Endothelial cell of umbilical vein (primary cell): ENCODE measurements around the gene MARVELD3. TPM values are rescaled to one million over a fixed set of nuclear protein-coding genes. Genes with fewer than 3 reads are reported as not detected.

ENCODE experiments used
- BruUV-seq: library from RNA; stranded (reverse); fragments of 400-500 nt; replicated peaks from 2 replicates; lab custom pipeline; 2021; lab: Mats Ljungman, UMichigan
- CTCF ChIA-PET: fragments of 300-600, 350-600 bp; sonication (Branson Sonifier 250); formaldehyde crosslinking; loops from one replicate; lab custom pipeline; 2021; ENCODE audit warnings: antibody characterized with exemption, inconsistent platforms; lab: Charles Lee
- POLR2A ChIA-PET: fragments of 300-600, 350-600 bp; sonication (Branson Sonifier 250); formaldehyde crosslinking; loops from one replicate; lab custom pipeline; 2021; ENCODE audit warnings: antibody characterized with exemption, inconsistent platforms; lab: Charles Lee
- DNase-seq: peaks from one replicate; pipeline ENCODE4 v3.0.0-alpha.2; 2011; ENCODE audit warnings: low read depth, low spot score
- FAIRE-seq: peaks from 2 replicates; lab custom pipeline; 2011; peaks lifted over from hg19 to GRCh38; lab: Jason Lieb, UNC
- H2AFZ ChIP-seq: 2 replicates; pipeline ENCODE4 v1.6.0; 2012; ENCODE audit warnings: low read depth, low read length, control low read depth, inconsistent platforms
- H3K27ac ChIP-seq: 2 replicates; pipeline ENCODE4 v1.5.1; 2011; ENCODE audit warnings: low read depth, mild to moderate bottlenecking, control low read depth, low read length, moderate library complexity; ENCODE audit not compliant: insufficient read depth
- H3K27me3 ChIP-seq, 2 experiments: 2 replicates each; pipeline versions ENCODE4 v1.6.0 to v1.6.1; 2011; ENCODE audit warnings: low read length in 2 of 2, mixed read lengths in 1 of 2; ENCODE audit not compliant: control insufficient read depth in 2 of 2, insufficient read depth in 2 of 2
- H3K36me3 ChIP-seq, 2 experiments: 2 replicates in 1 of 2; 3 replicates in 1 of 2; pipeline ENCODE4 v1.5.1; 2011; ENCODE audit warnings: low read length in 2 of 2, mild to moderate bottlenecking in 1 of 2, moderate library complexity in 1 of 2; ENCODE audit not compliant: control insufficient read depth in 2 of 2, insufficient read depth in 2 of 2; ENCODE audit errors: extremely low read depth in 1 of 2
- H3K4me1 ChIP-seq: 3 replicates; pipeline ENCODE4 v1.5.1; 2011; ENCODE audit warnings: mild to moderate bottlenecking, low read length; ENCODE audit not compliant: control insufficient read depth, insufficient read depth; ENCODE audit errors: extremely low read depth
- H3K4me2 ChIP-seq: 2 replicates; pipeline ENCODE4 v1.6.1; 2011; ENCODE audit warnings: low read length, control low read depth, mixed read lengths; ENCODE audit not compliant: insufficient read depth
- H3K4me3 ChIP-seq, 3 experiments: fragments of 200-600 bp in 1 of 3; sonication (generic), shearing (Covaris generic) in 1 of 3; replicated peaks in 1 of 3; 2 replicates each; pipeline ENCODE4 v1.5.1; 2011 to 2016; ENCODE audit warnings: control low read depth in 3 of 3, low read length in 3 of 3, mild to moderate bottlenecking in 2 of 3, inconsistent platforms in 1 of 3, low read depth in 1 of 3, moderate library complexity in 1 of 3; ENCODE audit not compliant: insufficient read depth in 1 of 3
- H3K79me2 ChIP-seq: 2 replicates; pipeline ENCODE4 v1.6.0; 2012; ENCODE audit warnings: low read length, inconsistent platforms; ENCODE audit not compliant: control insufficient read depth, insufficient read depth
- H3K9ac ChIP-seq: replicated peaks from 2 replicates; pipeline ENCODE3; 2011; ENCODE audit warnings: low read length, control low read depth; ENCODE audit not compliant: insufficient read depth; ENCODE audit errors: extremely low read depth
- H3K9me1 ChIP-seq: replicated peaks from 3 replicates; pipeline ENCODE4 v1.6.0; 2011; ENCODE audit warnings: mild to moderate bottlenecking, low read length; ENCODE audit not compliant: control insufficient read depth, insufficient read depth; ENCODE audit errors: extremely low read depth
- H3K9me3 ChIP-seq: replicated peaks from 2 replicates; pipeline ENCODE4 v1.5.1; 2012; ENCODE audit warnings: low read length, inconsistent platforms; ENCODE audit not compliant: control insufficient read depth, insufficient read depth
- H4K20me1 ChIP-seq: replicated peaks from 2 replicates; pipeline ENCODE3; 2011; ENCODE audit warnings: mild to moderate bottlenecking, low read length; ENCODE audit not compliant: control insufficient read depth, insufficient read depth; ENCODE audit errors: extremely low read depth
- EZH2 ChIP-seq: IDR thresholded peaks from 2 replicates; pipeline ENCODE4 v1.6.1; 2012; ENCODE audit warnings: borderline replicate concordance, low read depth, mild to moderate bottlenecking, moderate library complexity, low read length, inconsistent platforms; ENCODE audit not compliant: severe bottlenecking
- FOS ChIP-seq: IDR thresholded peaks from 2 replicates; pipeline ENCODE4 v1.6.1; 2011; ENCODE audit warnings: mild to moderate bottlenecking, low read length, moderate library complexity, borderline replicate concordance; ENCODE audit not compliant: insufficient read depth
- GATA2 ChIP-seq: IDR thresholded peaks from 2 replicates; pipeline ENCODE4 v1.7.0; 2011; ENCODE audit warnings: low read depth, mild to moderate bottlenecking, moderate library complexity, mixed read lengths, low read length; ENCODE audit not compliant: insufficient read length, insufficient read depth
- JUN ChIP-seq: IDR thresholded peaks from 2 replicates; pipeline ENCODE4 v1.6.1; 2011; ENCODE audit warnings: borderline replicate concordance, low read depth; ENCODE audit not compliant: insufficient read length, insufficient read depth
- MYC ChIP-seq: IDR thresholded peaks from one replicate; pipeline ENCODE4 v1.6.1; 2011; ENCODE audit warnings: mild to moderate bottlenecking, low read depth, low read length
- POLR2A ChIP-seq: IDR thresholded peaks from 2 replicates; pipeline ENCODE4 v1.6.1; 2012; ENCODE audit warnings: low read depth, mild to moderate bottlenecking, control low read depth, low read length
- POLR2AphosphoS5 ChIP-seq: IDR thresholded peaks from 2 replicates; pipeline ENCODE4 v1.6.1; 2012; ENCODE audit warnings: low read depth, mild to moderate bottlenecking, control low read depth, low read length, moderate library complexity; ENCODE audit not compliant: insufficient read depth
- dilution Hi-C: fragments of 300-500 bp; cut with MboI; formaldehyde crosslinking; loops from one replicate; pipeline ENCODE4 v1.15.0; 2019; ENCODE audit warnings: low sequenced_read_pairs; ENCODE audit not compliant: extremely low pct_ligation_motif_present
- intact Hi-C: fragments of 100-400 bp; cut with micrococcal nuclease; formaldehyde crosslinking; loops from one replicate; pipeline ENCODE4 v1.10.0; 2022
- polyA plus RNA-seq, 4 experiments: library from polyadenylated mRNA; depleted of rRNA in 3 of 4; stranded (reverse) in 3 of 4; unstranded in 1 of 4; fragments of >200 nt; gene quantifications; 2 replicates each; pipeline versions ENCODE4 v1.2.1 to v1.2.3, GENCODE V29; 2011 to 2012; ENCODE audit warnings: missing spikeins in 1 of 4
- total RNA-seq: library from RNA; stranded (reverse); gene quantifications from 2 replicates; pipeline ENCODE4 v1.2.3, GENCODE V29; 2021
- TF ChIP-seq, protein P1 (sequence below): IDR thresholded peaks from 2 replicates; pipeline ENCODE4 v1.6.1; 2011; ENCODE audit not compliant: insufficient read depth, insufficient read length
- TF ChIP-seq, protein P2 (sequence below), 2 donors: IDR thresholded peaks; 1 replicate in 1 of 2; 2 replicates in 1 of 2; pipeline ENCODE4 v1.5.1; 2011; ENCODE audit warnings: low read length in 2 of 2, mild to moderate bottlenecking in 2 of 2, moderate library complexity in 2 of 2, control low read depth in 1 of 2, inconsistent platforms in 1 of 2, low read depth in 1 of 2; ENCODE audit not compliant: insufficient read depth in 1 of 2; ENCODE audit errors: extremely low read depth in 1 of 2

Gene MARVELD3
- total and polyA plus RNA-seq, 2 donors (not counting 3 experiments of a cell fraction or from before 2014, with no cell fraction given), result not detected

DNA sequence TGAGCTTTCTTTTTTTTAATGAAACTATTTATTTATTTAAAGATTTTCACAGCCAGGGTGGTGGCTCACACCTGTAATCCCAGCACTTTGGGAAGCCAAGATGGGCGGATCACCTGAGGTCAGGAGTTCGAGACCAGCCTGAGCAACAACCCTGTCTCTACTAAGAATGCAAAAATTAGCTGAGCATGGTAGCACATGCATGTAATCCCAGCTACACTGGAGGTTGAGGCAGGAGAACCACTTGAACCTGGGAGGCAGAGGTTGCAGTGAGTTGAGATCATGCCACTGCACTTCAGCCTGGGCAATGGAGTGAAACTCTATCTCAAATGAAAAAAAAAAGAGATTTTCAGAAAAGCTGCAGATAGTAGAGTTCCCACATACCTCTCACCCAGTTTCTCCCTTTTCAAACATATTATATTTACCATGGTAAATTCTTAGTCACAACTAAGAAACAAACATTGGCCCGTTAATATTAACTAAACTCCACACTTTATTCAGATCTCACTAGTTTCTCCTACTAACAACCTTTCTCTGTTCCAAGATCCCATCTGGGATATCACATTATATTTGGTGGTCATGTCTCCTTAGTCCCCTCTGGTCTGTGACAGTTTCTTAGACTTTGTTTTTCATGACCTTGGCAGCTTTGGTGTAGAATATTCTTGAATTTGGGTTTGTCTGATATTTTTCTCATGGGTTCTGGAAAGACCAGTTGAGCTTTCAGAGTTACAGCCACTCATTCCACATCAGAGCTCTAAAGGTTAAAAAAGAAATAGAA lies 41.3 kb upstream of the MARVELD3 start:
- Histone ChIP-seq H3K27ac (no peak overlapping the region), H3K4me3 (no peak overlapping the region), H3K9me1 (no peaks in the 10 kb centered on the region), H3K9me3 (no peaks in the 10 kb centered on the region), H2AFZ (no peak overlapping the region), H3K9ac (no peak overlapping the region), H4K20me1 (no peaks in the 10 kb centered on the region), H3K79me2 (no peaks in the 10 kb centered on the region), H3K4me1 (no peaks in the 10 kb centered on the region), H3K27me3 (no peaks in the 10 kb centered on the region), H3K4me2 (no peak overlapping the region), H3K36me3 (no peaks in the 10 kb centered on the region)
- intact Hi-C loops, result no loop called here
- DNase-seq (no peak), FAIRE-seq (no peak)
- POLR2A ChIA-PET, result no interaction called here
- no TSS peak for BruUV-seq
- TF ChIP-seq POLR2AphosphoS5, result no peak
- TF ChIP-seq POLR2A, result no peak
- no peak for TF ChIP-seq JUN
- no peak for TF ChIP-seq GATA2
- TF ChIP-seq, protein P1, sequence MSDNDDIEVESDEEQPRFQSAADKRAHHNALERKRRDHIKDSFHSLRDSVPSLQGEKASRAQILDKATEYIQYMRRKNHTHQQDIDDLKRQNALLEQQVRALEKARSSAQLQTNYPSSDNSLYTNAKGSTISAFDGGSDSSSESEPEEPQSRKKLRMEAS, result no peak
- no peak for TF ChIP-seq FOS
- CTCF ChIA-PET, result no interaction called here
- dilution Hi-C loops, result no loop called here

- Histone ChIP-seq H2AFZ (no peak overlapping the region), H4K20me1 (no peaks in the 10 kb centered on the region), H3K36me3 (no peaks in the 10 kb centered on the region), H3K4me2 (no peak overlapping the region), H3K9me3 (no peaks in the 10 kb centered on the region), H3K27ac (no peak overlapping the region), H3K27me3 (no peaks in the 10 kb centered on the region), H3K9ac (no peak overlapping the region), H3K79me2 (no peaks in the 10 kb centered on the region), H3K9me1 (no peaks in the 10 kb centered on the region), H3K4me3 (no peak overlapping the region), H3K4me1 (no peaks in the 10 kb centered on the region)
- no TSS peak for BruUV-seq
- DNase-seq (no peak), FAIRE-seq (no peak)
- dilution Hi-C loops (no loop called here), intact Hi-C loops (no loop called here)
- ChIA-PET CTCF (no interaction called here), POLR2A (no interaction called here)
- TF ChIP-seq POLR2A (no peak), POLR2AphosphoS5 (no peak), MYC (no peak), JUN (no peak), FOS (no peak), GATA2 (no peak), EZH2 (no peak)
- TF ChIP-seq, protein P1, result no peak
- TF ChIP-seq, protein P2, sequence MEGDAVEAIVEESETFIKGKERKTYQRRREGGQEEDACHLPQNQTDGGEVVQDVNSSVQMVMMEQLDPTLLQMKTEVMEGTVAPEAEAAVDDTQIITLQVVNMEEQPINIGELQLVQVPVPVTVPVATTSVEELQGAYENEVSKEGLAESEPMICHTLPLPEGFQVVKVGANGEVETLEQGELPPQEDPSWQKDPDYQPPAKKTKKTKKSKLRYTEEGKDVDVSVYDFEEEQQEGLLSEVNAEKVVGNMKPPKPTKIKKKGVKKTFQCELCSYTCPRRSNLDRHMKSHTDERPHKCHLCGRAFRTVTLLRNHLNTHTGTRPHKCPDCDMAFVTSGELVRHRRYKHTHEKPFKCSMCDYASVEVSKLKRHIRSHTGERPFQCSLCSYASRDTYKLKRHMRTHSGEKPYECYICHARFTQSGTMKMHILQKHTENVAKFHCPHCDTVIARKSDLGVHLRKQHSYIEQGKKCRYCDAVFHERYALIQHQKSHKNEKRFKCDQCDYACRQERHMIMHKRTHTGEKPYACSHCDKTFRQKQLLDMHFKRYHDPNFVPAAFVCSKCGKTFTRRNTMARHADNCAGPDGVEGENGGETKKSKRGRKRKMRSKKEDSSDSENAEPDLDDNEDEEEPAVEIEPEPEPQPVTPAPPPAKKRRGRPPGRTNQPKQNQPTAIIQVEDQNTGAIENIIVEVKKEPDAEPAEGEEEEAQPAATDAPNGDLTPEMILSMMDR (IDR thresholded peaks at IDR 0.05; ENCODE audit: extremely low read depth in 1 of 2, insufficient read depth in 1 of 2, low read depth in 1 of 2, low read length in 2 of 2), result no peak
Measured at GRCh38 chr16:71585318-71585703, 40.7 kb upstream of the MARVELD3 start.
